Stimulated activated effector memory CD8-positive, alpha-beta T cell treated with anti-CD3 and anti-CD28 coated beads, Interleukin-12 subunit alpha, Interleukin-12 subunit beta, amount 100 ng/mL, for 72 hours (primary cell): ENCODE results near the gene SEMA3G.

ENCODE experiments used
- ATAC-seq: fragments of 150-1000 bp; cut with Tn5 transposase; 2 replicates; pipeline ENCODE4 v1.10.0; 2021
- DNase-seq, 2 donors: peaks; one replicate each; pipeline ENCODE4 v3.0.0; 2021 to 2022; ENCODE audit warnings: low spot score in 2 of 2
- H3K27ac Mint-ChIP-seq: one replicate; pipeline ENCODE4 v1.8.0; 2022; ENCODE audit warnings: mild to moderate bottlenecking, mixed read lengths
- H3K36me3 Mint-ChIP-seq: one replicate; pipeline ENCODE4 v1.8.0; 2022; ENCODE audit warnings: mild to moderate bottlenecking, mixed read lengths
- H3K4me1 Mint-ChIP-seq: one replicate; pipeline ENCODE4 v1.8.0; 2022; ENCODE audit warnings: mixed read lengths
- H3K4me3 Mint-ChIP-seq: one replicate; pipeline ENCODE4 v1.8.0; 2022; ENCODE audit warnings: mild to moderate bottlenecking, mixed read lengths
- H3K9me3 Mint-ChIP-seq: one replicate; pipeline ENCODE4 v1.8.0; 2022; ENCODE audit warnings: mixed read lengths

The SEMA3G gene

GRCh38 chr3:52402706-52403270 lies 42.1 kb downstream of the SEMA3G start:
- peaks cover 20% of the 10 kb centered on the region for H3K4me1 Mint-ChIP-seq
- ATAC-seq (no peak), DNase-seq (no peak)
- no peaks in the 10 kb centered on the region for H3K9me3 Mint-ChIP-seq
- no peak overlapping the region for H3K4me3 Mint-ChIP-seq
- peak overlapping the region; percentile 76 for H3K27ac Mint-ChIP-seq
- H3K36me3 Mint-ChIP-seq: peaks cover 74% of the 10 kb centered on the region

GRCh38 chr3:52402101-52402521 lies 42.8 kb downstream of the SEMA3G start:
- ATAC-seq (no peak), DNase-seq (no peak)
- H3K27ac Mint-ChIP-seq: peak overlapping the region; percentile 76
- H3K4me3 Mint-ChIP-seq: no peak overlapping the region
- H3K36me3 Mint-ChIP-seq: peaks cover 67% of the 10 kb centered on the region
- H3K9me3 Mint-ChIP-seq: no peaks in the 10 kb centered on the region
- H3K4me1 Mint-ChIP-seq: peaks cover 13% of the 10 kb centered on the region

DNA sequence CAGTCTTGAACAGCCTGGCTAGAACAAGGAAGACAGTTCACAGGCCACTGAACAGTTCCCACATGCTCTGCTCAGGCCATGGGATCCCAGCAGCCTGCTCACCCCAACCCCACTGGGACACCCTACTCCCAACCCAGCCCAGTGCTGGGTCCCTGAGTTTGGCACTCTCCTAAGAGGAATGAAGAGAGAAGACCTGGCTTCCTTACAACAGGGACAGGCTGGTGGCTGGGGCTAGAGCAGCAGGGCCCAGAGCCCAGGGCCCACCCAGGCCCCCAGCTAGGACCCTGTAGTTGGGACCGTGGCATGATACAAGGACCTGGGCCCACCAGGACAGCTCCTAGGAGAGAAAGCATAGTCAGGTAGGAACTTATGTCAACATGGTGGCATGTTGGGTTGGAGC lies 43.4 kb downstream of the SEMA3G start:
- no peak overlapping the region for H3K4me3 Mint-ChIP-seq
- peak overlapping the region; percentile 74 for H3K27ac Mint-ChIP-seq
- ATAC-seq (no peak), DNase-seq (no peak)
- H3K36me3 Mint-ChIP-seq: peaks cover 61% of the 10 kb centered on the region
- peaks cover 13% of the 10 kb centered on the region for H3K4me1 Mint-ChIP-seq
- no peaks in the 10 kb centered on the region for H3K9me3 Mint-ChIP-seq

GRCh38 chr3:52401021-52401420 lies 43.9 kb downstream of the SEMA3G start:
- Mint-ChIP-seq H3K27ac (peak overlapping the region; percentile 74), H3K9me3 (no peaks in the 10 kb centered on the region), H3K4me1 (peaks cover 13% of the 10 kb centered on the region), H3K4me3 (no peak overlapping the region), H3K36me3 (peaks cover 56% of the 10 kb centered on the region)
- ATAC-seq: no peak
- no peak for DNase-seq

- H3K27ac Mint-ChIP-seq: peak overlapping the region; percentile 74
- H3K36me3 Mint-ChIP-seq: peaks cover 52% of the 10 kb centered on the region
- ATAC-seq: no peak
- H3K4me1 Mint-ChIP-seq: peaks cover 10% of the 10 kb centered on the region
- DNase-seq: no peak
- no peak overlapping the region for H3K4me3 Mint-ChIP-seq
- no peaks in the 10 kb centered on the region for H3K9me3 Mint-ChIP-seq
Observed at GRCh38 chr3:52400275-52400793, 44.6 kb downstream of the SEMA3G start.

- no peak for ATAC-seq
- H3K9me3 Mint-ChIP-seq: no peaks in the 10 kb centered on the region
- H3K36me3 Mint-ChIP-seq: peaks cover 46% of the 10 kb centered on the region
- no peak overlapping the region for H3K4me3 Mint-ChIP-seq
- DNase-seq: no peak
- peak overlapping the region; percentile 74 for H3K27ac Mint-ChIP-seq
- peaks cover 6% of the 10 kb centered on the region for H3K4me1 Mint-ChIP-seq
Observed at GRCh38 chr3:52399593-52399992, 45.3 kb downstream of the SEMA3G start.

DNA sequence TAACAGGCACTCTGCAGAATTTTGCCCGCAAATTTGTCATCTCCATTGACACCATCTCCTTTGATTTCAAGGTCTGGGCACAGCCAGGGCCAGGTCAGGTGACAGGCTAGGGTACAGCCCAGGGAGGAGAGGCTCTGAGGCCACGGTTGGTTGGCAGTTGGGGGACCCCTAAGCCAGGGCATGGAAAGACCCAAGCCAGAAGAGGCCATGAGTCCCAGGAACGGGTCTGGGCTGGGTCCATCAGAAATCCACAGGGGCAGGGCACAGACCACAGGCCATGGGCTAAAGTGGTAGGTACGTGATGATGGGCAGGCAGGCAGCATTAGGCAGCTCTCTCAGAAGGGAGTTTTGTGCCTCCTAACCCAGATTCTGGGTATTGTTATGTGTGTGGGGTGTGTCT lies 45.8 kb downstream of the SEMA3G start:
- Mint-ChIP-seq H3K4me1 (peaks cover 6% of the 10 kb centered on the region), H3K4me3 (no peak overlapping the region), H3K36me3 (peaks cover 46% of the 10 kb centered on the region), H3K9me3 (no peaks in the 10 kb centered on the region), H3K27ac (peak overlapping the region; percentile 74)
- ATAC-seq (no peak), DNase-seq (no peak)

DNA sequence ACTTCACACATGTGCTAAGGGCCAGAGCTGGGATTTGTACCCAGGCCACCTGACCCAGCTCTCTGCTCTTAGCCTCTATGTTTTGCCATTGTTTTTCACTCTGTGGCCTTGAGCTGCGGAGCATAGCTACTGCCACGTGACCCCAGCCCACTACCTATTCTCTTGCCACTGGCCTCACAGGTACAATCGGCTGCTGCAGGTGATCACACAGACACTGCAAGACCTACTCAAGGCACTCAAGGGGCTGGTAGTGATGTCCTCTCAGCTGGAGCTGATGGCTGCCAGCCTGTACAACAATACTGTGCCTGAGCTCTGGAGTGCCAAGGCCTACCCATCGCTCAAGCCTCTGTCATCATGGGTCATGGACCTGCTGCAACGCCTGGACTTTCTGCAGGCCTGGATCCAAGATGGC lies 46.2 kb downstream of the SEMA3G start:
- no peak overlapping the region for H3K4me3 Mint-ChIP-seq
- no peaks in the 10 kb centered on the region for H3K9me3 Mint-ChIP-seq
- H3K4me1 Mint-ChIP-seq: peaks cover 6% of the 10 kb centered on the region
- DNase-seq: no peak
- ATAC-seq: no peak
- peak overlapping the region; percentile 74 for H3K27ac Mint-ChIP-seq
- peaks cover 42% of the 10 kb centered on the region for H3K36me3 Mint-ChIP-seq

- Mint-ChIP-seq H3K4me3 (no peak overlapping the region), H3K27ac (no peak overlapping the region), H3K36me3 (peaks cover 40% of the 10 kb centered on the region), H3K4me1 (peaks cover 6% of the 10 kb centered on the region), H3K9me3 (no peaks in the 10 kb centered on the region)
- DNase-seq (no peak), ATAC-seq (no peak)
Observed at GRCh38 chr3:52397676-52398399, 47.1 kb downstream of the SEMA3G start.

GRCh38 chr3:52396907-52397591 lies 47.9 kb downstream of the SEMA3G start:
- Mint-ChIP-seq H3K36me3 (peaks cover 36% of the 10 kb centered on the region), H3K9me3 (no peaks in the 10 kb centered on the region), H3K4me3 (no peak overlapping the region), H3K4me1 (peaks cover 6% of the 10 kb centered on the region), H3K27ac (no peak overlapping the region)
- DNase-seq: no peak
- ATAC-seq: no peak

DNA sequence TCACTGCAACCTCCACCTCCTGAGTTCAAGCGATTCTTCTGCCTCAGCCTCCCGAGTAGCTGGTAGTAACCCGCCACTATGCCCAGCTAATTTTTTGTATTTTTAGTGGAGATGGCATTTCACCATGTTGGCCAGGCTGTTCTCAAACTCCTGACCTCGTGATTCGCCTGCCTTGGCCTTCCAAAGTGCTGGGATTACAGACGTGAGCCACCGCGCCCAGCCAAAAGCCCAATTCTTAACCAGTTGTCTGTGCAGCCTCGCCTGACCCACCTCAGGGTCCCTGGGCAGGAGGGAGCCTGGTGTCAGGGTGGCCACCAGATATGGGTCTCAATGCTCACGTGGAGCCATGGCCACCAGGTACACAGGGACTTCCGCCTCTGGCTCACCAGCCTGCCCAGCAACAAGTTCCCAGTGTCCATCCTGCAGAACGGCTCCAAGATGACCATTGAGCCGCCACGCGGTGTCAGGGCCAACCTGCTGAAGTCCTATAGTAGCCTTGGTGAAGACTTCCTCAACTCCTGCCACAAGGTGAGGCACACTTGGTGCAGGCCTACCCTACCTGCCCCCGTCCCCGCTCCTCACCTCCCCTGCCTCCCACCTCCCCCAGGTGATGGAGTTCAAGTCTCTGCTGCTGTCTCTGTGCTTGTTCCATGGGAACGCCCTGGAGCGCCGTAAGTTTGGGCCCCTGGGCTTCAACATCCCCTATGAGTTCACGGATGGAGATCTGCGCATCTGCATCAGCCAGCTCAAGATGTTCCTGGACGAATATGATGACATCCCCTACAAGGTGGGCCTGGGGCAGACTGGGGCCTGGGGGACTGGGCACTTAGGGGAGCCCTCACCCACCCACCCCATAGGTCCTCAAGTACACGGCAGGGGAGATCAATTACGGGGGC lies 48.6 kb downstream of the SEMA3G start:
- no peak for ATAC-seq
- Mint-ChIP-seq H3K36me3 (peaks cover 35% of the 10 kb centered on the region), H3K27ac (no peak overlapping the region), H3K9me3 (no peaks in the 10 kb centered on the region), H3K4me1 (peaks cover 6% of the 10 kb centered on the region), H3K4me3 (no peak overlapping the region)
- no peak for DNase-seq

DNA sequence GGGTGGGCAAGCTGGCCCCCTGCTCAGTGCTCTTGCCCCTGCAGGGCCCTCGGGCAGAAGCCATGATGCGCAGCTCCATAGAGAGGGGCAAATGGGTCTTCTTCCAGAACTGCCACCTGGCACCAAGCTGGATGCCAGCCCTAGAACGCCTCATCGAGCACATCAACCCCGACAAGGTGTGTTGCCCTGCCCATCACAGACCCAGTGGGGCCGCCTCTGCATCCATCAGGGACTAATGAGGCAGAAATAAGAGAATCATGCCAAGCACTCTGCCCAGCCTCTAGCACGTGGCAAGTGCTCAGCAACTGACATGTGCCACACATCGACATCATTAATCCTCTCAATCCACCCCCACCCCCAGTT lies 49.4 kb downstream of the SEMA3G start:
- ATAC-seq: no peak
- peaks cover 4% of the 10 kb centered on the region for H3K4me1 Mint-ChIP-seq
- H3K4me3 Mint-ChIP-seq: no peak overlapping the region
- DNase-seq: no peak
- H3K36me3 Mint-ChIP-seq: peaks cover 34% of the 10 kb centered on the region
- H3K9me3 Mint-ChIP-seq: no peaks in the 10 kb centered on the region
- H3K27ac Mint-ChIP-seq: no peak overlapping the region

DNA sequence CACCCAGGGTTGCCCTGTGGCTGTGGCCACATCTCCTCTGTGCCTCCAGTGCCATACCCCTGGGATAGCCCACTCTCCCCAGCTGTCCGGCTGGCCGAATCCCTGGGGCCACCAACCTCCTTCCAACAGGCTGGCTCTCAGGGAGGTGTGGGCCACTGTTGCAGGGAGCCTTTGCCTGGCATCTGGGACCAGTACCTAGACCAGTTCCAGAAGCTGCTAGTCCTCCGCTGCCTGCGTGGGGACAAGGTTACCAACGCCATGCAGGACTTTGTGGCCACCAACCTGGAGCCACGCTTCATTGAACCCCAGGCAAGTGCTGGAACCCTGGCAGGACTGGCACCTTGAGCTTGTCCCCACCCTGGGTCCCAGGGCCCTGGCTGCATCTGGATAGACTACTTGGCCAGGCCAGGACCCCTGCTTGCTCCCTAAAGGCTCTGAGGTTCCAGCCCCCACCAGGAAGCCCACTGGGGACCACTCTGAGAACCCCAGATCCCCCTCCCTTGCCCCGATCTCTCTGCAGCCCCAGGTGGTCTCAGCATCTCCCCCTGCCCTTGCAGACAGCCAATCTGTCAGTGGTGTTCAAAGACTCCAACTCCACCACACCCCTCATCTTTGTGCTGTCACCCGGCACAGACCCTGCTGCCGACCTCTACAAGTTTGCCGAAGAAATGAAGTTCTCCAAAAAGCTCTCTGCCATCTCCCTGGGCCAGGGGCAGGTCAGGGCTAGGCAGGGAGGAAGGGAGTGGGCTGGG lies 50.0 kb downstream of the SEMA3G start:
- Mint-ChIP-seq H3K36me3 (peaks cover 34% of the 10 kb centered on the region), H3K4me3 (no peak overlapping the region), H3K9me3 (no peaks in the 10 kb centered on the region), H3K27ac (no peak overlapping the region), H3K4me1 (no peaks in the 10 kb centered on the region)
- DNase-seq (no peak), ATAC-seq (no peak)

DNA sequence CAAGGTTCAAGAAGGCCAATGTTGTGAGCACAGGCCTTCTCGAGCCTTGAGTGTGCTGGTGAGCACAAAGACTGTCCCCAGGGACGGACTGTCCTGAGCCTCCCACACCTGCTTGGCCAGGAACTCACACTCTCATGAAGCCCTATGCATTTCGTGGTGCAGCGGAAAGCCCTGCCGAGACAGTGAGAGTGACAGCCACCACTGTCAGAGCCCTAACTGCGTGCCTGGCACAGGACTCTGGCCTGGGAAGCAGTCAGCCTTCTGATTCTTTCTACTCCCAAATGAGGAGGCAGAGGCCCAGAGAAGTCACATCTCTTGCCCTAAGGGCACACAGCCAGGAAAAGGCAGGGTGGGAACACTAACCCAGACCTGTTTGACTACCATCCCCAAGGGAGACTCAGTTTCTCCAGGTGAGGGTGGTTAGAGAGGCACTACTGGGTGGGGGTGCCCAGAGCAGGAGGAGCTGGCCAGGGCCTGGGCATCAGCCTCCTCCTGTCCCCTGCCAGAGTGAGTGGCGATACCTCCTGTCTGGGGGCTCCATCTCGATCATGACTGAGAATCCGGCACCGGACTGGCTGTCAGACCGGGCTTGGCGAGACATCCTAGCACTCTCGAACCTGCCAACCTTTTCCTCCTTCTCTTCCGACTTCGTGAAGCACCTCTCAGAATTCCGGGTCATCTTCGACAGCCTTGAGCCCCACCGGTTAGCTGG lies 50.8 kb downstream of the SEMA3G start:
- Mint-ChIP-seq H3K4me3 (no peak overlapping the region), H3K4me1 (no peaks in the 10 kb centered on the region), H3K27ac (no peak overlapping the region), H3K36me3 (peaks cover 34% of the 10 kb centered on the region), H3K9me3 (no peaks in the 10 kb centered on the region)
- ATAC-seq (no peak), DNase-seq (no peak)
